ENCODE data around the gene TNFRSF13B. TPM values are rescaled to one million over a fixed set of nuclear protein-coding genes. Genes with fewer than 3 reads are reported as not detected.

TNFRSF13B gene
- polyA plus RNA-seq, 1 of the 3 experiments (the other 2 are of a cell fraction) = not detected

GRCh38 chr17:16976725-16977550, 5.0 kb upstream of the TNFRSF13B start:
- Histone ChIP-seq H3K4me3 (ENCODE audit: low read depth in 2 of 2, low read length in 1 of 2) (no peak overlapping the region), H3K4me2 (no peak overlapping the region), H3K9me2 (no peaks in the 10 kb centered on the region), H3F3A (replicated peaks; ENCODE audit: insufficient read depth) (no peaks in the 10 kb centered on the region), H3K36me3 (replicated peaks in 1 of 2; ENCODE audit: control insufficient read depth in 1 of 2, insufficient read depth in 2 of 2, low read length in 1 of 2) (no peaks in the 10 kb centered on the region), H3K27me3 (ENCODE audit: insufficient read depth) (peaks cover 21% of the 10 kb centered on the region), H3K79me2 (ENCODE audit: insufficient read depth) (no peaks in the 10 kb centered on the region), H3K27ac (ENCODE audit: low read depth in 2 of 2, low read length in 1 of 2) (no peak overlapping the region), H2AFZ (ENCODE audit: low read depth) (no peak overlapping the region), H3K4me1 (ENCODE audit: control insufficient read depth in 1 of 2, insufficient read depth in 2 of 2, low read depth in 1 of 2, low read length in 1 of 2) (no peaks in the 10 kb centered on the region), H4K20me1 (ENCODE audit: insufficient read depth) (no peaks in the 10 kb centered on the region), H3K9me3 (no peaks in the 10 kb centered on the region), H3K9ac (no peak overlapping the region)
- CTCF ChIA-PET = interaction anchor here (1.0 to 5.2 kb wide), 3 partner anchors 15 to 440 kb away, joined by 3 to 26 read pairs (median 8); no protein-coding TSS in a partner anchor
- POLR2A ChIA-PET = no interaction called here
- TF ChIP-seq GATA2 (CRISPR knock-in tag; IDR thresholded peaks at IDR 0.05) (no peak), TAF1 (IDR thresholded peaks at IDR 0.05; ENCODE audit: borderline replicate concordance, low read depth, low read length) (no peak), SMC3 (IDR thresholded peaks at IDR 0.05; ENCODE audit: low read depth, low read length) (no peak)
- TF ChIP-seq, protein P1, sequence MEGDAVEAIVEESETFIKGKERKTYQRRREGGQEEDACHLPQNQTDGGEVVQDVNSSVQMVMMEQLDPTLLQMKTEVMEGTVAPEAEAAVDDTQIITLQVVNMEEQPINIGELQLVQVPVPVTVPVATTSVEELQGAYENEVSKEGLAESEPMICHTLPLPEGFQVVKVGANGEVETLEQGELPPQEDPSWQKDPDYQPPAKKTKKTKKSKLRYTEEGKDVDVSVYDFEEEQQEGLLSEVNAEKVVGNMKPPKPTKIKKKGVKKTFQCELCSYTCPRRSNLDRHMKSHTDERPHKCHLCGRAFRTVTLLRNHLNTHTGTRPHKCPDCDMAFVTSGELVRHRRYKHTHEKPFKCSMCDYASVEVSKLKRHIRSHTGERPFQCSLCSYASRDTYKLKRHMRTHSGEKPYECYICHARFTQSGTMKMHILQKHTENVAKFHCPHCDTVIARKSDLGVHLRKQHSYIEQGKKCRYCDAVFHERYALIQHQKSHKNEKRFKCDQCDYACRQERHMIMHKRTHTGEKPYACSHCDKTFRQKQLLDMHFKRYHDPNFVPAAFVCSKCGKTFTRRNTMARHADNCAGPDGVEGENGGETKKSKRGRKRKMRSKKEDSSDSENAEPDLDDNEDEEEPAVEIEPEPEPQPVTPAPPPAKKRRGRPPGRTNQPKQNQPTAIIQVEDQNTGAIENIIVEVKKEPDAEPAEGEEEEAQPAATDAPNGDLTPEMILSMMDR (IDR thresholded peaks at IDR 0.05) = no peak
- no peak for DNase-seq
- 54% methylated on average over 9 of the region's 9 CpGs for WGBS (ENCODE audit: low lambda C conversion rate)

- WGBS (ENCODE audit: low lambda C conversion rate) = 66% methylated on average over 10 of the region's 10 CpGs
Observed at GRCh38 chr17:16975744-16976625, 4.1 kb upstream of the TNFRSF13B start.

More at GRCh38 chr17:16975744-16976625, 4.1 kb upstream of the TNFRSF13B start:
- H3K9me3 ChIP-seq = no peaks in the 10 kb centered on the region
- H3K4me3 ChIP-seq (ENCODE audit: low read depth in 2 of 2, low read length in 1 of 2) = no peak overlapping the region
- peak overlapping the region; percentile 63; the same call in 1 of the 2 replicates for H2AFZ ChIP-seq (ENCODE audit: low read depth)
- CTCF ChIA-PET = interaction anchor here (1.0 to 5.2 kb wide), 3 partner anchors 16 to 439 kb away, joined by 3 to 26 read pairs (median 8); no protein-coding TSS in a partner anchor
- no peaks in the 10 kb centered on the region for H3K9me2 ChIP-seq
- H3F3A ChIP-seq (replicated peaks; ENCODE audit: insufficient read depth) = no peaks in the 10 kb centered on the region
- no peaks in the 10 kb centered on the region for H3K79me2 ChIP-seq (ENCODE audit: insufficient read depth)
- H3K9ac ChIP-seq = no peak overlapping the region
- no peaks in the 10 kb centered on the region for H3K36me3 ChIP-seq (replicated peaks in 1 of 2; ENCODE audit: control insufficient read depth in 1 of 2, insufficient read depth in 2 of 2, low read length in 1 of 2)
- H3K4me2 ChIP-seq = no peak overlapping the region
- H4K20me1 ChIP-seq (ENCODE audit: insufficient read depth) = no peaks in the 10 kb centered on the region
- DNase-seq = no peak
- POLR2A ChIA-PET = no interaction called here
- H3K4me1 ChIP-seq (ENCODE audit: control insufficient read depth in 1 of 2, insufficient read depth in 2 of 2, low read depth in 1 of 2, low read length in 1 of 2) = no peaks in the 10 kb centered on the region
- no peak overlapping the region for H3K27ac ChIP-seq (ENCODE audit: low read depth in 2 of 2, low read length in 1 of 2)
- H3K27me3 ChIP-seq (ENCODE audit: insufficient read depth) = peaks cover 12% of the 10 kb centered on the region; the same call in 1 of the 2 replicates
- no peak for TF ChIP-seq FOXM1 (IDR thresholded peaks at IDR 0.05; ENCODE audit: low read depth)
- TF ChIP-seq PBX3 (IDR thresholded peaks at IDR 0.05) = no peak
- no peak for TF ChIP-seq RAD21 (IDR thresholded peaks at IDR 0.05; ENCODE audit: low read length)
- no peak for TF ChIP-seq EP300 (IDR thresholded peaks at IDR 0.05; ENCODE audit: borderline replicate concordance in 1 of 2, low read depth in 1 of 2, low read length in 1 of 2)
- TF ChIP-seq FOSL2 (IDR thresholded peaks at IDR 0.05; ENCODE audit: borderline replicate concordance, low read depth) = no peak
- no peak for TF ChIP-seq GABPA (IDR thresholded peaks at IDR 0.05; ENCODE audit: low read depth)
- TF ChIP-seq CHD2 (IDR thresholded peaks at IDR 0.05; ENCODE audit: low read length, partially characterized antibody) = no peak
- no peak for TF ChIP-seq RXRA (IDR thresholded peaks at IDR 0.05; ENCODE audit: borderline replicate concordance, low read depth)
- no peak for TF ChIP-seq USF1 (IDR thresholded peaks at IDR 0.05; ENCODE audit: borderline replicate concordance, low read depth)
- no peak for TF ChIP-seq FOXJ3 (CRISPR knock-in tag; IDR thresholded peaks at IDR 0.05)
- TF ChIP-seq EZH2phosphoT487 (IDR thresholded peaks at IDR 0.05; ENCODE audit: borderline replicate concordance, low read depth) = no peak
- TF ChIP-seq TAF1 (IDR thresholded peaks at IDR 0.05; ENCODE audit: borderline replicate concordance, low read depth, low read length) = no peak
- TF ChIP-seq SIN3A (IDR thresholded peaks at IDR 0.05; ENCODE audit: borderline replicate concordance, low read depth, low read length) = no peak
- TF ChIP-seq MXI1 (IDR thresholded peaks at IDR 0.05; ENCODE audit: low read depth, low read length) = no peak
- TF ChIP-seq GATA2 (CRISPR knock-in tag; IDR thresholded peaks at IDR 0.05) = no peak
- TF ChIP-seq SMC3 (IDR thresholded peaks at IDR 0.05; ENCODE audit: low read depth, low read length) = no peak
